ENCODE measurements around the gene GRK2. TPM values are rescaled to one million over a fixed set of nuclear protein-coding genes. Genes with fewer than 3 reads are reported as not detected.

Gene GRK2
- total and polyA plus RNA-seq, 2 donors (not counting 1 experiment from before 2014, with no cell fraction given), result 20.1 to 28.9 TPM

DNA sequence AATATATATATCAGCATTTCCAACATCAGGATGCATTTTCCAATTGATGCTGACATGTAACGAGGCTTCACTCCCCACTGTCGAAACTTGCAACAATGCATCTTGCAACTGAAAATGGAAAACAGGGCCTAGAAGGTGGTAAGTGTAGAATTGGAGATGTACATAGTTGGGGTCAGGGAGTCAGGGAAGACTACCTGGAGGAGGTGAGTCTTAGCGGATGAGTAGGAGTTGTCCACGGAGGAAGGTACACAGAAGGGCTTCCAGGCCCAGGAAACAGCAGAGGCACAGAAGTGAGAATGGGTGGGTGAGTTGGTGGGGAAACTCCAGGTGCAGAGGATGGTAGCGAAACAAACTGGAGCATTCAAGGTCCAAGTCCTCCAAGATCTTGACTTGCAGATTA is 2.0 kb upstream of the GRK2 start:
- H2AFZ ChIP-seq (ENCODE audit: low read length), result no peak overlapping the region
- H4K20me1 ChIP-seq (ENCODE audit: control insufficient read depth, extremely low read depth, insufficient read depth, low read length), result no peaks in the 10 kb centered on the region
- H3K9me3 ChIP-seq (ENCODE audit: control insufficient read depth, insufficient read depth, low read depth, low read length), result no peaks in the 10 kb centered on the region
- no peak for DNase-seq (ENCODE audit: low read depth in 2 of 2)
- H3K79me2 ChIP-seq (ENCODE audit: control insufficient read depth, insufficient read depth, low read length), result peaks cover 25% of the 10 kb centered on the region
- H3K27ac ChIP-seq (ENCODE audit: insufficient read depth, low read length), result no peak overlapping the region
- H3K9ac ChIP-seq (ENCODE audit: insufficient read depth, low read length), result no peak overlapping the region
- no peak for TF ChIP-seq EZH2 (IDR thresholded peaks at IDR 0.05; ENCODE audit: low read length, missing control alignments)
- TF ChIP-seq, protein P1, sequence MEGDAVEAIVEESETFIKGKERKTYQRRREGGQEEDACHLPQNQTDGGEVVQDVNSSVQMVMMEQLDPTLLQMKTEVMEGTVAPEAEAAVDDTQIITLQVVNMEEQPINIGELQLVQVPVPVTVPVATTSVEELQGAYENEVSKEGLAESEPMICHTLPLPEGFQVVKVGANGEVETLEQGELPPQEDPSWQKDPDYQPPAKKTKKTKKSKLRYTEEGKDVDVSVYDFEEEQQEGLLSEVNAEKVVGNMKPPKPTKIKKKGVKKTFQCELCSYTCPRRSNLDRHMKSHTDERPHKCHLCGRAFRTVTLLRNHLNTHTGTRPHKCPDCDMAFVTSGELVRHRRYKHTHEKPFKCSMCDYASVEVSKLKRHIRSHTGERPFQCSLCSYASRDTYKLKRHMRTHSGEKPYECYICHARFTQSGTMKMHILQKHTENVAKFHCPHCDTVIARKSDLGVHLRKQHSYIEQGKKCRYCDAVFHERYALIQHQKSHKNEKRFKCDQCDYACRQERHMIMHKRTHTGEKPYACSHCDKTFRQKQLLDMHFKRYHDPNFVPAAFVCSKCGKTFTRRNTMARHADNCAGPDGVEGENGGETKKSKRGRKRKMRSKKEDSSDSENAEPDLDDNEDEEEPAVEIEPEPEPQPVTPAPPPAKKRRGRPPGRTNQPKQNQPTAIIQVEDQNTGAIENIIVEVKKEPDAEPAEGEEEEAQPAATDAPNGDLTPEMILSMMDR (conservative IDR thresholded peaks at IDR 0.05 in 1 of 2, IDR thresholded peaks at IDR 0.05 in 1 of 2; ENCODE audit: low read depth in 1 of 2, low read length in 2 of 2), result no peak
- H3K4me2 ChIP-seq (ENCODE audit: extremely low read depth, insufficient read depth, low read length), result no peak overlapping the region
- H3K36me3 ChIP-seq (ENCODE audit: control insufficient read depth, insufficient read depth, low read length), result peaks cover 7% of the 10 kb centered on the region
- H3K4me3 ChIP-seq (replicated peaks in 1 of 4; ENCODE audit: control extremely low read depth in 1 of 4, insufficient read depth in 1 of 4, low read depth in 3 of 4, low read length in 4 of 4), result no peak overlapping the region
- H3K4me1 ChIP-seq (ENCODE audit: control insufficient read depth, extremely low read depth, insufficient read depth, low read length), result peaks cover 22% of the 10 kb centered on the region
- no peaks in the 10 kb centered on the region for H3K27me3 ChIP-seq (ENCODE audit: control insufficient read depth, insufficient read depth, low read length)

DNA sequence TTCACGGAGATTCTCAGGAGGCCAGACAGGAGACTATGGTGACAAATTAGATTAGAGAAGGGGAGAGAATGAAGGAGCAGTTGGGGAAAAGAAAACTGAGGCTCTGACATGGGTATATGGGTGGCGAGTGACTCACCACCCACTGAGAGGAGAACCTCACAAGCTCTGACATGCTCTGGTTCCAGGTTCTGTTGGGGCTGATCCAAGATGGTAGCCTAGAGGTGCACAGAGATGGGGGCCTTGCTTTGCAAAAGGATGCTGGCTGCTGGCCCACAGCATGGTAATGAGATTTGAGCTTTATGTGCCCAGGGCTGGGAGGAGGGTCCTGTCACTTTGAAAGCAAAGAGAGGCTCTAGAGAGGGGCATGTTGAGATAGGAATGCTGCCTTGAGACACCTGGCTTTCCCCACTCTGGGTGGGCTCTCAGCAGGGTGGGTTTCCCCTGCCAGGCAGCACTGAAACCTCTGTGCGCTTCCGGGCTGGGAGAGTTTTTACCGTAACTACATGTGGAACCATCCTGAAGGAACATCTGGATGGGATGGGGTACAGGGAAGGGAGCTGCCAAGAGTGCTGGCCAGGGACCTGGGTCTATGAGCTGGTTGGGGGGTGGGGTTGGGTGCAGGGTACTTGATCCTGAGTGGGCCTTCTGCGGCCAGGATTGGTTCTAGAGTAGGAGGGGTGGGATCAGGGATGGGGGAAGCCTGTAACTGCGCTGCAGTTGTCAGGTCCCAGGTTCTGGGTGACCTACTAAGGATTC is 1.2 kb upstream of the GRK2 start:
- H2AFZ ChIP-seq (ENCODE audit: low read length), result no peak overlapping the region
- H3K36me3 ChIP-seq (ENCODE audit: control insufficient read depth, insufficient read depth, low read length), result peaks cover 9% of the 10 kb centered on the region
- H3K4me2 ChIP-seq (ENCODE audit: extremely low read depth, insufficient read depth, low read length), result no peak overlapping the region
- no peak overlapping the region for H3K27ac ChIP-seq (ENCODE audit: insufficient read depth, low read length)
- no peaks in the 10 kb centered on the region for H4K20me1 ChIP-seq (ENCODE audit: control insufficient read depth, extremely low read depth, insufficient read depth, low read length)
- no peak overlapping the region for H3K9ac ChIP-seq (ENCODE audit: insufficient read depth, low read length)
- no peaks in the 10 kb centered on the region for H3K9me3 ChIP-seq (ENCODE audit: control insufficient read depth, insufficient read depth, low read depth, low read length)
- no peaks in the 10 kb centered on the region for H3K27me3 ChIP-seq (ENCODE audit: control insufficient read depth, insufficient read depth, low read length)
- H3K79me2 ChIP-seq (ENCODE audit: control insufficient read depth, insufficient read depth, low read length), result peaks cover 33% of the 10 kb centered on the region
- TF ChIP-seq, protein P1 (conservative IDR thresholded peaks at IDR 0.05 in 1 of 2, IDR thresholded peaks at IDR 0.05 in 1 of 2; ENCODE audit: low read depth in 1 of 2, low read length in 2 of 2), result no peak
- no peak for TF ChIP-seq EZH2 (IDR thresholded peaks at IDR 0.05; ENCODE audit: low read length, missing control alignments)
- H3K4me1 ChIP-seq (ENCODE audit: control insufficient read depth, extremely low read depth, insufficient read depth, low read length), result peaks cover 29% of the 10 kb centered on the region
- no peak overlapping the region for H3K4me3 ChIP-seq (replicated peaks in 1 of 4; ENCODE audit: control extremely low read depth in 1 of 4, insufficient read depth in 1 of 4, low read depth in 3 of 4, low read length in 4 of 4)
- DNase-seq (ENCODE audit: low read depth in 2 of 2), result no peak

DNA sequence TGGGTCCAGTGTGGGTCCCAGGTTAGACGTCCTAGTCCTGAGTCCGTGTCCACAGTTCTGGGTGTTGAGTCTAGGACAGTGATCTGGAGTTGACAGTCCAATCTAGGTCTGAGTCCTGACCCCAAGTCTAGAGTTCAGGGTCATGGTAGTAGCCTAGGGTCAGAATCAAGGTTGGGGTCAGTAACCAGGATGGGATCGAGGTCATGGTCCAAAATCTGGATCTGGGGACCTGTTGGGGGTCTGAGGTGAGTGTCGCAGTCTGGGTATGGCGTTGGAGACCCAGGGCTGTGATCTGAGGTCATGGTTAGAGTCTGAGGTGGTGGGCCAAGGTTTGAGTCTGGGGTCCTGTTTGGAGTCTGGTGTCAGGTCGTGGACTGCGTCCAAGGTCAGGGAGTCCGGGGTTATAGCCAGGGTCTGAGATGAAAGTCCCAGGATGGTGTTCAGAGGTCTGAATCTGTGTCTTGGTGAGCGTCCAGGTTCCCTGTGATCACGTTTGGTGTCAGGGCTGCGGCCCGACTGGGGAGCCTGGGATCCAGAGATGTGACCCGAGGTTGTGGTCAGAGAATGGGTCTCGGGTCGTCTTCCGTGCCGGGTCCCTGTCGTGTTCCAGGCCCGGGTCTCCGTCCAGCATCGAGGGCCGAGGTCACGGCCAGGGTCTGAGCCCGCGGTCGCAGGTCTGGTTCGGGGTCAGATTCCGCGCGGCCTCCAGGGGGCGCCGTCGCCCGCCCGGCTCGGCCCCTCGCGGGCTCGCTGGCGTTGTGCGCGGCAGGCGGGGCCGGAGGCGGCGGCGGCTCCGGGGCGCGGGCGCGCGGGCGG is 432 bp upstream of the GRK2 start:
- no peak overlapping the region for H3K9ac ChIP-seq (ENCODE audit: insufficient read depth, low read length)
- DNase-seq (ENCODE audit: low read depth in 2 of 2), result peak; percentile 30 to 52
- H3K36me3 ChIP-seq (ENCODE audit: control insufficient read depth, insufficient read depth, low read length), result peaks cover 9% of the 10 kb centered on the region
- no peaks in the 10 kb centered on the region for H3K9me3 ChIP-seq (ENCODE audit: control insufficient read depth, insufficient read depth, low read depth, low read length)
- no peaks in the 10 kb centered on the region for H4K20me1 ChIP-seq (ENCODE audit: control insufficient read depth, extremely low read depth, insufficient read depth, low read length)
- no peaks in the 10 kb centered on the region for H3K27me3 ChIP-seq (ENCODE audit: control insufficient read depth, insufficient read depth, low read length)
- H2AFZ ChIP-seq (ENCODE audit: low read length), result peak overlapping the region; percentile 64
- H3K4me2 ChIP-seq (ENCODE audit: extremely low read depth, insufficient read depth, low read length), result peak overlapping the region; percentile 35
- no peak overlapping the region for H3K27ac ChIP-seq (ENCODE audit: insufficient read depth, low read length)
- H3K79me2 ChIP-seq (ENCODE audit: control insufficient read depth, insufficient read depth, low read length), result peaks cover 39% of the 10 kb centered on the region
- H3K4me1 ChIP-seq (ENCODE audit: control insufficient read depth, extremely low read depth, insufficient read depth, low read length), result peaks cover 34% of the 10 kb centered on the region
- peak overlapping the region in 2 of 4 experiments; percentile 24 to 39 for H3K4me3 ChIP-seq (replicated peaks in 1 of 4; ENCODE audit: control extremely low read depth in 1 of 4, insufficient read depth in 1 of 4, low read depth in 3 of 4, low read length in 4 of 4)
- no peak for TF ChIP-seq EZH2 (IDR thresholded peaks at IDR 0.05; ENCODE audit: low read length, missing control alignments)
- TF ChIP-seq, protein P1 (conservative IDR thresholded peaks at IDR 0.05 in 1 of 2, IDR thresholded peaks at IDR 0.05 in 1 of 2; ENCODE audit: low read depth in 1 of 2, low read length in 2 of 2), result peak; percentile 39 to 53
